Midbrain (tissue), 1 donor: ENCODE measurements around the gene ST7.

ENCODE experiments used
- DNase-seq: peaks from one replicate; lab custom pipeline; 2025; lab: John Stamatoyannopoulos, UW

ST7 gene

GRCh38 chr7:117130262-117130661 lies 177.0 kb downstream of the ST7 start:
- DNase-seq, result no peak

DNA sequence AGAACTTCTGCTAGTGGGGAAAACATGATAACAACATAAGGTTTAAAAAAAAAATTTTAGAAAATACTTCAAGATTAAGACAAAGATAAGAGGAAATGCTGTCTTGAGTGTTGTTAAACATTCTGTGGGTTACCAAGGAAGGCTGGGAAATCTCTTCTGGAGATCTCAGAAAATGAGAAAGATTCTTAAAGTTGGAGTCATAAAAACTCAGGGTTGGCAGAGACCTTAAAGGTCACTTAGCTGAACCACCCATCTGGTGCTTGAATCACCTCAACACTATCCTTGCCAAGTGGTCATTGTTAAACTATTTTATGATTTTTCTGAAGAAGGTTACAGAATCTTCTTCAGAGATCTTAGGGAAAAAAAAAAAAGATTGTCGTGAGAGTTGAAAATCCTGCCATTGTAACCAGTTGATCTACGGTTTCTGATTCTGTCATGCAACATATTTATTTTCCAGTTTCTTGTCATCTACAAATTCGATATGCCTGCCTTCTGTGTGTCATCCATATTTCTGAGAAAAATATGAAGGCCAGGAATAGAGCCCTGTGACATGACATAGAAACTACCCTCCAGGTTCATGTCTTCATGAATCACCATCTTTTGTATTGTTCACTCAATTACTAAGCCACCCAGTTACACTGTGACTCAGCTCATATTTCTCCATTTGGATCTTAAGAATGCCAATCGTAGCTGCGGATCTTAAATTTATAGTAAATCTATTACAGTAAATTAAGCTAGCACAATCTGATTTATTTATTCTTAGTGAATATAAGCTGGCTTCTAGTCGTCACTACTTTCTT lies 179.2 kb downstream of the ST7 start:
- DNase-seq, result no peak

DNA sequence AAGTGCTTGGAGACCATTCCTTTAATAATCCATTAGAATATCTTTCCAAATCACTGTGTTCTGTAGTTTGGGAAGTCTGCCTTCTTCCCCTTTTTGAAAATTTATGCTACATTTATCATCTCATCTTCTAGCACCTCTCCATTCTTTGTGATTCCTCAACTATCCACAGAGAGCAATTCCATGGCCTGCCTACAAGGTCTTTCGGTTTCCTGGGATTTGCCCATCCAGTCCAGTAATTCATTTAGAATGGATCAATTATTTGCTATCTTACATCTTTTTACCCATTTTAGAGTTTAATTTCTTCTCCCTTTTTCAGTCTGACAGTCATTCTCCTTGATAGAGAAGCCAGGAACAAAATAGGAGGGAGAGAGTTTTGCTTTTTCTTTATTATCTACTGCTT lies 179.8 kb downstream of the ST7 start:
- no peak for DNase-seq

DNA sequence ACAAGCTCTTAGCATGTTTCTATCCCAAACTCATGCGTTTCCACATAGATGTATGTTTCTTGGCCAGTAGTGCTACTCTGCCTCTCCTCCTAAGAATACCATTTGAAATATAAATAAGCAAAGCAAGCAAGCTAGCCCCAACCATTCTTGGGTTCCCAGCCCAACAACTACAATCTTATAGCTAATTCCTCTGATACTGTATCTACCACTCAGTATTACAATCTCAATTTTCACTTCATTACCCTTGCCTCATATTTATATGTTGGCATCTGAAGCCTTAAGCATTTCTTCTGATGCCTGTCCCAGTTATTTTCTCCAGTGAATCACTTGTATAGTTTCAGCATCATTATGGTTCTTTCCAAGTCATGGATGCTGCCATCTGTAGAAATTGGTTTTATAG lies 181.1 kb downstream of the ST7 start:
- no peak for DNase-seq

- DNase-seq, result no peak
Observed at GRCh38 chr7:117134889-117135552, 181.7 kb downstream of the ST7 start.

GRCh38 chr7:117135553-117135891 lies 182.2 kb downstream of the ST7 start:
- no peak for DNase-seq

- DNase-seq, result no peak
Observed at GRCh38 chr7:117137868-117138267, 184.6 kb downstream of the ST7 start.

GRCh38 chr7:117138495-117138894 lies 185.2 kb downstream of the ST7 start:
- no peak for DNase-seq

- no peak for DNase-seq
Observed at GRCh38 chr7:117138981-117139380, 185.7 kb downstream of the ST7 start.

DNA sequence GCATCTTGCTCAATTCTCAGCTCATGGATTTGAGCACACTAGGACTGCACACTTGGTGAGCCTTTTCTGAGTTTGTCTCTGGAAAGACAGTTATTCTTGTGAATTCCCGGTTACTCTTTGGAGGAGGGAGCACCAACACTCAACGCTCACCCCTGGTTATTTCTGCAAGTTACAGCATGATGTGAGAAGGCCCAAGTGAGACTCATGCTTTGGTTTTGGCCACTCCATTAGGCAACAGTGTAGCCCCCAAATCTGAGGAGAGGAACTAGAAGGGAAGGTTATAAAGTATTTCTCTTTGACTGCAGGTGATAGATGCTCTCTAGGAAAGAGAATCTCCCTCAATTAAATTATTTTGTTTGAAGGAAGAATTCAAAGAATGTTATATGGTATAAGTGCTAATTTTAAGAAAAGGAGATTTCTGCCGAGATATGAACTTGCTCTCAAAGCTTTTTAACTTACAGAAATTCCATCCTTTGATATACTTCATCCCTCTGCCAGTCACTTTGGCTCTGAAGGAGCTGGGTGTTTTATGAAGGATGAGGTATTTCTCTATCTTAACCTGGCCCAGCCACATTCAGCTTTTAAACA lies 186.2 kb downstream of the ST7 start:
- no peak for DNase-seq

DNA sequence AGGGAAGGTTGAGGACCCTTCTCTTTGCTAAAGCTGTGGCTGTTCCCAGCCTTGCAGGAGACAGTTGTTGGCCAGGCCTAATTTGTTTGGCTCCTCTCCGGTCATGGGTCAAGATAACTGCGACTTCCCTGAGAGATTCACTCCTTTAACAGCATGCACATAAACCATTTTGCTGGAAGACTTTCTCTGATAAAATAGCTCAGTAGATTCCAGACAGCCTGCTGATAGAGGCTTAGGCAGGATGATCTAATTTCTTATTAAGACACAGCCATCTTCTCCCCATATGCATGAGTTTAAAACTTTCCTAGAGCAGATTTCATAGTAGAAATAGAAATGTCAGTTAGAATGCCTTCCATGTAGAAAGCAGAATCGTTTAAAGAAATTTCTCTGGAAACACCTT lies 187.6 kb downstream of the ST7 start:
- no peak for DNase-seq

- DNase-seq, result no peak
Observed at GRCh38 chr7:117143066-117143465, 189.8 kb downstream of the ST7 start.

- no peak for DNase-seq
Observed at GRCh38 chr7:117143580-117143979, 190.3 kb downstream of the ST7 start.

GRCh38 chr7:117145333-117145732 lies 192.0 kb downstream of the ST7 start:
- no peak for DNase-seq

DNA sequence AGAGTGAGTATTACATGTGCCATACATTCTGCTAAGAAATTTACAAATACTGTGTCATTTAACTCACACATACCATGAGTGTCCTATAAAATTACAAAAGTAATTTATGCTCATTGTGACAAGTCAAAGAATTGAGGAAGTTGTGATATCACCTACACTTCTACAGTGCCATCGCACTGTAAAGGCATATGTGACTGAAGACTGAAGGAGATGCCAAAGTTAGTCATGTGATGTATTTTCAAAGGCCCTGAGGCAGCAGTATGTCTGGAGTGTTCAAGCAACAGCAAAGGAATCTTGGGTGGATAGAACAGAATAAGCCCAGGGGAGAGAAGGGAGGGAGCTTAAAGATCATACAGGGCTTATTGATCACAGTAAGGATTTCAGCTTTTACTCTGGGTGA lies 192.8 kb downstream of the ST7 start:
- DNase-seq, result no peak

- DNase-seq, result no peak
Observed at GRCh38 chr7:117146511-117146910, 193.2 kb downstream of the ST7 start.

DNA sequence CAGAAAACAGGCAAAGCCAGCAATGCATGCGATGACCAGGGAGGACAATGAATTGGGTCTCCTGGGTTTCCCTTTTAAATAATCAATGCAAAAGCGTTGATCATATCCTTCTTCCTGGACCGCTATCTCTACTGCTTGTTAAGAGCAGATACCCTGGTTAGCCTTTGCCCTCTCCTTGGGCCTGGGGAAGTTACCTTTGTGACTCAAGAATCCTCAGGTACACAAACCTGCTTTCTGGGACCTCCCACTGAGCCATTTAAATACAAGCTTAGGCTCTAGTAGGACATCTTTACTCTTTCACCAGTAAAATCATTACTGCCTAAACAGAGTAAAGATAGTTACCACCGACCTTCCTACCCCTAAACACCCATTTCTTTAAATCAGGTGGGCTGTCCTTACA lies 195.7 kb downstream of the ST7 start:
- DNase-seq, result no peak

- DNase-seq, result no peak
Observed at GRCh38 chr7:117149692-117150091, 196.4 kb downstream of the ST7 start.

- no peak for DNase-seq
Observed at GRCh38 chr7:117152213-117153007, 199.1 kb downstream of the ST7 start.

DNA sequence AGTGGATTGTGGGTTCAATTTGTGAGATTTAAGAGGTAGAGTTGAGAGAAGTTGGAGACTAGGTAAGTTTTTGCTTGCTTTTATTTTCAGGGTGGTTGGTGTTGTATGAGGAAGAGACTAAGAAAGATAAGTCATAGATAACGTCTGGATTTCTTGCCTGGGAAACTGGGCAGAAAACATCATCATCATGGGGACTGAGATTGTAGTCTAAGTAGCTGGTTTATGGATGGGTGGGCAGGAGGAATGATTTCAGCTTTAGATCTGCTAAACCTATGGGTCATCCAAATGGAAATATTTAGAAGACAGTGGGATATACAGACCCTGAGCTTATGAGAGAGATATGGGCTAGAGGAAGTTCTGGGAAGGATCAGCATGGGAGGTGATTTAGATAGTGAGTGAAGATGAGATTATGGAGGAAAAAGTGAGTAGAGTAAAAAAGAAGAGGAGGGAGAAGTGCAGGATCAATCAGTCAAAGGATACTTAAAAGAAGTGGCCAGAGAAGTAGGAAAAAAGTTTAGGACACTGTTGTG lies 199.8 kb downstream of the ST7 start:
- DNase-seq, result no peak

DNA sequence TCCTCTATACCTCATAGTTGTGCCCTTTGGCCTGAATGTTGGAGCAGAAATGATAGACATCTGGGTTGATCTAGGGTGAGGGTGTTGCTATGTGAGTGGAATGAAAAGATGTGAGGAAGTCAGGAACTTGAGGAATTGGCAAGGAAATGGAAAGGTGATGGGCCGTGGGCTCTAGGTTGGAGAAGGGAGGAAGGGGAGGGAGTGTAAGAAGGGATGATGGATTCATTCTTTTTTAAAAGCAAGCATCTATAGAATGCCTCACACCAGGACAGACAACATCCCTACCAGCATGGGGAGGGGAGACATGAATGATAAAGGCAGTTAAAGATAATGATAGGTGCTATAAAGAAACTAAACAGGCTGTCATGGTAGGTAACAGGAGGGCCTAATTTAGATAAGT lies 201.4 kb downstream of the ST7 start:
- no peak for DNase-seq

DNA sequence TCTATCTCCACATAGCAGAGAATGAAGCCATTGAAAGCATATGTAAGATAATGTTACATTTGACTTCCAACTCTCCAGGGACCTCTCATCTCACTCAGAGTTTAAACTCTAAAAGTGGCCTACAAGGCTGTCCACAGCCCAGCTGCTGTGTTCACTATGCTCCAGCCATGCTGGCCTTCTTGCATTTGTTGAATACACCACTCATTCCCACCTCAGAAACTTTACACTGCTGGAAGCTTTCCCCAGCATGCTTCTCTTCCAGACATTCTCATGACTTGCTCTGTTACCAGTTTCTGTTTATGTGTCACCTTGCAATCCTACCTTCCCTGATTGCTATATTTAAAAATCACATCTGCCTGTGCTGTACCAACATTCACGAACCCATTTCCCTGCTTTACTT lies 202.4 kb downstream of the ST7 start:
- DNase-seq, result no peak
